GM12874 (cell line): ENCODE results near the gene TBXAS1.

ENCODE experiments used
- TF ChIP-seq, protein P1 (sequence below): IDR thresholded peaks from 2 replicates; pipeline ENCODE4 v1.5.1; 2011; ENCODE audit warnings: low read depth, mild to moderate bottlenecking, control low read depth, low read length, moderate library complexity; ENCODE audit not compliant: insufficient read depth

Gene TBXAS1

DNA sequence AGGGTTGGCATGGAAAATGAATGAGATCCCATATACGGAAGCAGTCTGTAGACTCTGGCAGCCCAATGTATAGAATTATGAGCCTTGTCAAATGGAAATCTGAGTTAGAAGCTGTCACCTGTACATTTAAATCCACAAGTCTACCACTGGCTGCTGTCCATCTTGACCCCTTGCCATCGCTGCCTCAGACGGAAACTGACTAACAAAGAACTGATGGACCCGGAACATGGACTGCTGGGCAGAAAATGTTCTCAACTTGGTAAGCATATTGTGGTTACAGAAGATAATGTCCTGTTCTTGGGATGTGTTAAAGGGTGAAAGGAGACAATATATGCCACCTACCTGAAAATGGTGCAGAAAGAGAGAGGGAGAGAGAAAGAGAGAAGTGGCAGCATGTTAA is 196.2 kb downstream of the TBXAS1 start:
- TF ChIP-seq, protein P1, sequence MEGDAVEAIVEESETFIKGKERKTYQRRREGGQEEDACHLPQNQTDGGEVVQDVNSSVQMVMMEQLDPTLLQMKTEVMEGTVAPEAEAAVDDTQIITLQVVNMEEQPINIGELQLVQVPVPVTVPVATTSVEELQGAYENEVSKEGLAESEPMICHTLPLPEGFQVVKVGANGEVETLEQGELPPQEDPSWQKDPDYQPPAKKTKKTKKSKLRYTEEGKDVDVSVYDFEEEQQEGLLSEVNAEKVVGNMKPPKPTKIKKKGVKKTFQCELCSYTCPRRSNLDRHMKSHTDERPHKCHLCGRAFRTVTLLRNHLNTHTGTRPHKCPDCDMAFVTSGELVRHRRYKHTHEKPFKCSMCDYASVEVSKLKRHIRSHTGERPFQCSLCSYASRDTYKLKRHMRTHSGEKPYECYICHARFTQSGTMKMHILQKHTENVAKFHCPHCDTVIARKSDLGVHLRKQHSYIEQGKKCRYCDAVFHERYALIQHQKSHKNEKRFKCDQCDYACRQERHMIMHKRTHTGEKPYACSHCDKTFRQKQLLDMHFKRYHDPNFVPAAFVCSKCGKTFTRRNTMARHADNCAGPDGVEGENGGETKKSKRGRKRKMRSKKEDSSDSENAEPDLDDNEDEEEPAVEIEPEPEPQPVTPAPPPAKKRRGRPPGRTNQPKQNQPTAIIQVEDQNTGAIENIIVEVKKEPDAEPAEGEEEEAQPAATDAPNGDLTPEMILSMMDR = no peak

DNA sequence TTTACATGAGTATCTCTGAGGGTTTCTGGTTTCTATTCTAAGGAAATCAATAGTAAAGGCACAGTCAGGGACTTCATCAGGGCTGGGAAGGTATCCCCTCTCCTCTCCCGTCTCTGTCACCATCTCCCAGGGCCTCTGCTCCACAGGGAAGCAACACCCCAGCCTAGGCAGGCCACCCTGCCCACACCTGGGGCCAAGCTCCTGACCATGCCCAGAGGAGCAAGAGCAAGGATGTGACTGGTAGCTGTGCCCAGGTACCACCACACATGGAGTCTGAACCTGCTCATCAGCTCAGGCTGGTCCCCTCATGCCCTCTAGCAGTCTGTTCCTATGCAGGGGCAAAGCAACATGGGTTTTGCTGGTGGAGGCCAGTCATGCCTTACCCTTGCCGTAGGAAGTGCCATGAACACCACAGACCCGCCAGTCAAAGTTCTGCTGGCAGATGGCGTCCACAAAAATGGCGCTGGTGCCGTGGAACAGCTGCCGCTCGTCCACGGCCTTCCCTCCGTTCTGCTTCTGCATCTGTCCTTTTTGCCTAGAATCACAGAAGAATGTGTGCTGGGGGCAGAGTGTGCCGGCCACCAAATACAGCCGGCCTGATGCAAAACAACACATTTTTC is 196.9 kb downstream of the TBXAS1 start:
- TF ChIP-seq, protein P1 = no peak

DNA sequence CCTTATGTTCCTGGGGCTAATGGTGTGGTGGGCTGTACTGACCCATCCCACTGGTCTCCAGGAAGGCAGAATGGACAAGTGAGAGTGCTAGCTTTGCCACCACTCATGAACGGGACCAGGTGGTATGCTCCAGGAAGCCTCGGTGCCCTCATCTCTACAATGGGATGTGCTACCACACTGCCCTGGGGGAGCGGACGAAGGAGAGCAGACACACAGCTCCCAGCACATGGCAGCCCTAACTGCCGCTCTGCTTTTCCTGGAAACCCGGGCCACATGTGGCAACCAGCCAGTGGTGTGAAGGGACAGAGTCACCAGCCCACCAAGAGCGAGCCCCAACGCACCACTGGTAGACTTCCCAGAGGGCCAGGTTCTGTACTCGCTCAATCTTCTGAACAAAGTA is 197.9 kb downstream of the TBXAS1 start:
- TF ChIP-seq, protein P1 = no peak

DNA sequence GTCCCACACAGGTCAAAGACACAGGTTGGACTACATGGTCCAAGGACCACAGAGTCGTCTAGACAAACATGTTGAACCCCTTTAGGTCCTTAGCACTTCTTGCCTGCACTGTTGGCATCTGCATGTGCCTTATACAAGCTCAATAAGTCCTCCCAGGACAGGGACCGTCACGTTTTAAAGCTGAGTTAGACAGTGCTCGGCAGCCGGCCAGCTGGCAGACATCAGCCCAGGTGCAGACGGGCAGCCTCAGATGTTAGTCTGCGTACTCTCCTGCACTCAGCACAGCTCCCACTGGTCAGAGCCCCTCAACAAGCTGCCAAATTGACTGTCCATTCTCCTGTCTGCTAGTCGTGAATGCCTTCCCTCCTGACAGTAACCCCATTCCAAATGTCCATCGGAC is 198.8 kb downstream of the TBXAS1 start:
- TF ChIP-seq, protein P1 = no peak

DNA sequence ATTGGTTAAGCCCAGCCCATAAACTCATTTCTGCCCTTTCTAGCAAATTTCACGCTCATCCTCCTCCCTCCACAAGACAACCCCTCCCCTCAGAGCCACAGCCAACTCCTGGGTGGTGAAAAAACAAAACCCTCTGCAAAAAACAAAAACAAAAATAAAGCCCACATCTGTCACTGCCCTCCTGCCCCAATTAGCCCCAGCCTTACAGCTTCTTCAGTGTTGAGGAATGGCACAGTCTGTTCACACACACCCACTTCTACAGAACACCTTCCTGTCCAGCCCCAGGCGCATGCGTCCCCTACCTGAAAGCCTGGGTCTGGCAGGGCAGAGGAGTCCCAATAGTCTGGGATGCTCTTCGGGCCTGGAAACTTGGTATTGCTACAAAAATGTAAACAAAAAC is 199.2 kb downstream of the TBXAS1 start:
- TF ChIP-seq, protein P1 = no peak

DNA sequence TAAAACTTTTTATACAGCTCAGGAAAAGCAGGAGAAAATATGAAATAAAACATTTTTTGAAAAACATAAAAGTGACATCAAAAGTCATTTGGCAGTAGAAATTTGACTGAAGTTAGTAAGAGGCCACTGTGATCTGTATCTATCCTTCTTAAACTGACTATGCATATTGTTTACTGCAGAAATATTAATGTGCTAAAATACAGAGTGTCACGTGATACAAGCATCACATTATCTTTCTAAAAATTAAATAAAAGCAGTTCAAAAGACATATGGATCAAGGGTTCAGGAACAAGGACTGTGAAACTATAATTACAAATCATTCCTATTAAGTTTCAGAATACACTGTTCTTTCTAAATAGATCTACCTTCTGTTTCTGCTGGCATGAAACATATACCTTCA is 200.0 kb downstream of the TBXAS1 start:
- TF ChIP-seq, protein P1 = no peak

DNA sequence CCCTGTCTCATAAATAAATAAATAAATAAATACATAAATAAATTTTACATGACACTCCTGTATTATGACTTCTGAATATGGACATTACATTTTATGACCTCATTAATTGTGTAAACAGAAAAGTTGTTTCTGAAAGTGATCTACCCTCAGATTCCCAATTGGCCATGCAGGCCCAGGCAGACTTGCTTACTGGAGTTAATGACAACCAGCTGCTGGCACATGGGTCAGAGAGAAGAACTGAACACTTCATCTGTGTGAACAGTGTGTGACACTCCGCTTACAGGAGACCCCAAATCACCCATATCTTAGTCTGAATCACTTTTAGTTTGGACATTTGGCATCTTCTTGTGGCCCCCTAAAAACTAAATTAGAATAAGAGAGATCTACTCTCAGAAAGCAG is 202.3 kb downstream of the TBXAS1 start:
- TF ChIP-seq, protein P1 = no peak
